HepG2 (cell line): ENCODE measurements around the gene MROH2A. TPM values are rescaled to one million over a fixed set of nuclear protein-coding genes. Genes with fewer than 3 reads are reported as not detected.
A peak's percentile ranks its signal among the peaks of the same experiment; 100 is the strongest.

Experiments
- ATAC-seq: fragments of 200-7000 bp; cut with Tn5 transposase; 3 replicates; pipeline ENCODE4 v1.9.1; 2020; ENCODE audit warnings: mild to moderate bottlenecking, moderate library complexity
- BruUV-seq: library from RNA; stranded (reverse); fragments of 400-500 nt; replicated peaks from 2 replicates; lab custom pipeline; 2021; lab: Mats Ljungman, UMichigan
- CTCF ChIA-PET: fragments of 300-600 bp; formaldehyde crosslinking; extraction: SDS; loops from one replicate; lab custom pipeline; 2021; ENCODE audit warnings: low total read pairs, inconsistent platforms, low intra/inter-chr PET ratio; lab: Yijun Ruan, JAX
- POLR2A ChIA-PET: fragments of 350-600 bp; sonication (Branson Sonifier 250); formaldehyde crosslinking; loops from one replicate; lab custom pipeline; 2020; ENCODE audit warnings: antibody characterized with exemption, inconsistent platforms; lab: Yijun Ruan, JAX
- DNase-seq: peaks from one replicate; pipeline ENCODE4 v3.0.0-alpha.2; 2015; ENCODE audit warnings: low spot score
- FAIRE-seq: peaks from 3 replicates; lab custom pipeline; 2011; peaks lifted over from hg19 to GRCh38; lab: Jason Lieb, UNC
- H2AFZ ChIP-seq: one replicate; pipeline ENCODE4 v1.6.1; 2011; ENCODE audit warnings: low read length, inconsistent platforms
- H3K27ac ChIP-seq: fragments of 300-600 bp; 3 replicates; pipeline ENCODE4 v1.8.0; 2011; ENCODE audit warnings: mixed run types, mild to moderate bottlenecking, mixed read lengths, low read length, inconsistent platforms; ENCODE audit not compliant: insufficient read depth; ENCODE audit errors: extremely low read length
- H3K27me3 ChIP-seq, 2 experiments: fragments of 200-600 bp in 1 of 2; 2 replicates in 1 of 2; 3 replicates in 1 of 2; pipeline versions ENCODE4 v1.6.0 to v1.8.0; 2011; ENCODE audit warnings: low read length in 2 of 2, mild to moderate bottlenecking in 2 of 2, moderate library complexity in 2 of 2, inconsistent platforms in 1 of 2; ENCODE audit not compliant: insufficient read depth in 2 of 2, control insufficient read depth in 1 of 2
- H3K36me3 ChIP-seq, 2 experiments: fragments of 200-600 bp in 1 of 2; replicated peaks in 1 of 2; 2 replicates in 1 of 2; 3 replicates in 1 of 2; pipeline versions ENCODE4 v1.5.1 to v1.8.0; 2011; ENCODE audit warnings: low read length in 2 of 2, inconsistent platforms in 1 of 2; ENCODE audit not compliant: insufficient read depth in 2 of 2, control insufficient read depth in 1 of 2
- H3K4me1 ChIP-seq: 2 replicates; pipeline ENCODE4 v1.5.1; 2012; ENCODE audit warnings: low read length, inconsistent platforms; ENCODE audit not compliant: insufficient read depth
- H3K4me2 ChIP-seq: 2 replicates; pipeline ENCODE4 v1.6.0; 2011; ENCODE audit warnings: low read depth, low read length, inconsistent platforms
- H3K4me3 ChIP-seq, 3 experiments: fragments of 200-600 bp in 1 of 3; sonication (generic), shearing (Covaris generic) in 1 of 3; replicated peaks in 1 of 3; 2 replicates each; pipeline ENCODE4 v1.5.1; 2011 to 2016; ENCODE audit warnings: low read length in 3 of 3, inconsistent platforms in 2 of 3, low read depth in 2 of 3, mild to moderate bottlenecking in 2 of 3, control low read depth in 1 of 3, mixed read lengths in 1 of 3; ENCODE audit not compliant: insufficient read depth in 1 of 3
- H3K79me2 ChIP-seq: one replicate; pipeline ENCODE4 v1.6.1; 2011; ENCODE audit warnings: low read length, inconsistent platforms; ENCODE audit not compliant: insufficient read depth
- H3K9ac ChIP-seq: 2 replicates; pipeline ENCODE4 v1.6.0; 2011; ENCODE audit warnings: mild to moderate bottlenecking, low read depth, low read length, inconsistent platforms; ENCODE audit not compliant: insufficient read depth
- H3K9me3 ChIP-seq: 2 replicates; pipeline ENCODE4 v1.5.1; 2012; ENCODE audit warnings: mild to moderate bottlenecking, low read length
- H4K20me1 ChIP-seq: 2 replicates; pipeline ENCODE4 v1.6.0; 2011; ENCODE audit warnings: inconsistent platforms, mild to moderate bottlenecking, low read length, moderate library complexity; ENCODE audit not compliant: insufficient read depth
- HOXA9 ChIP-seq: sonication (generic); formaldehyde crosslinking; IDR thresholded peaks from 2 replicates; pipeline ENCODE4 v1.8.1; 2022; ENCODE audit warnings: missing genetic modification reagents, mild to moderate bottlenecking, moderate library complexity, borderline replicate concordance
- PHF8 ChIP-seq: sonication (generic); formaldehyde crosslinking; IDR thresholded peaks from 2 replicates; pipeline ENCODE4 v1.5.0; 2020; ENCODE audit warnings: missing genetic modification reagents
- ZBTB33 ChIP-seq: sonication (generic); formaldehyde crosslinking; IDR thresholded peaks from 2 replicates; pipeline ENCODE4 v1.4.0; 2020; ENCODE audit warnings: missing genetic modification reagents
- ZKSCAN1 ChIP-seq: fragments of 150-350 bp; IDR thresholded peaks from 2 replicates; pipeline ENCODE4 v1.6.1; 2014; ENCODE audit warnings: low read length
- ZNF235 ChIP-seq: sonication (generic); formaldehyde crosslinking; IDR thresholded peaks from 2 replicates; pipeline ENCODE4 v1.8.1; 2023; ENCODE audit warnings: mild to moderate bottlenecking, missing genetic modification reagents, borderline replicate concordance
- ZNF616 ChIP-seq: sonication (generic); formaldehyde crosslinking; IDR thresholded peaks from 2 replicates; pipeline ENCODE4 v1.5.0; 2020; ENCODE audit warnings: low read depth, mild to moderate bottlenecking, missing genetic modification reagents
- ZNF687 ChIP-seq: sonication (generic); formaldehyde crosslinking; IDR thresholded peaks from 2 replicates; pipeline ENCODE4 v1.5.1; 2020; ENCODE audit warnings: mild to moderate bottlenecking, missing genetic modification reagents, moderate library complexity
- WGBS: methylation state at CpG from one replicate; pipeline ENCODE4 v1.1.6; 2017; ENCODE audit warnings: low lambda C conversion rate; 5-methylcytosine and 5-hydroxymethylcytosine counted together
- in situ Hi-C: cut with HindIII; loops from 2 replicates; pipeline ENCODE4 v1.10.0; 2017; ENCODE audit warnings: low pct_unique_long_range_greater_than_20kb; ENCODE audit not compliant: extremely low pct_ligation_motif_present
- intact Hi-C: fragments of 100-400 bp; cut with micrococcal nuclease; formaldehyde crosslinking; loops from one replicate; pipeline ENCODE4 v1.10.0; 2022; ENCODE audit not compliant: unreplicated experiment
- polyA plus RNA-seq, 8 experiments: library from polyadenylated mRNA; depleted of rRNA in 3 of 8; stranded (reverse) in 7 of 8; unstranded in 1 of 8; fragments of >200 nt; fragmentation: Illumina TruSeq in 4 of 8; extraction: Trizol in 4 of 8; gene quantifications; 2 replicates each; pipeline versions ENCODE4 v1.2.1 to v1.2.3, GENCODE V29; 2011 to 2016; ENCODE audit warnings: low read depth in 4 of 8, missing spikeins in 1 of 8, mixed read lengths in 1 of 8; ENCODE audit not compliant: insufficient read depth in 1 of 8
- total RNA-seq, 5 experiments: library from RNA; depleted of rRNA; stranded (reverse); fragments of >200 nt; fragmentation: Illumina TruSeq; extraction: Trizol; gene quantifications; 2 replicates each; pipeline ENCODE4 v1.2.3, GENCODE V29; 2016; ENCODE audit warnings: low read depth in 1 of 5

Gene MROH2A
- total and polyA plus RNA-seq, 2 of the 13 experiments (the other 11 are each of a cell fraction or from before 2014, with no cell fraction given): 0.03 to 0.04 TPM

DNA sequence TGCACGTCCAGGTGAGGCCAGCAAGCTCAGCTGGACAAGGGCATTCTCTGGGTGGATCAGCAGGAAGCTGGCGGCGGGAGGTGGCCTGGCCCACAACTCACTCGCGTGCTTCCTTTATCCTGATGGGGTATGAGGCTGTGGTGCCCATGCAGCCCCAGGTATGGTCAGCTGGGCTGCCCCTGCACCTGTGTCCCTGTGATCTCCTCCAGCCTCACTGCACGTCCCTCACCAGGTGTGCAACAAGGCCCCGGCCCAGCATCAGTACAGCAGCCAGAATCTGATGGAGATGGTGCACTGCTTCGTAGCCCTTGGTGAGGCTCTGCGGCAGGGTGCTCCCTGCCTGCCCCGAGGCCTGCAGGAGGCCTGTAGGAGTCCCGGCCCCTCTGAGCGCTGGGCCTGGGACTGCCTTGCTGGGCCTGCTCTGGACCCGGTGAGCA is 17.6 kb downstream of the MROH2A start:
- intact Hi-C loops: no loop called here
- no peaks in the 10 kb centered on the region for H4K20me1 ChIP-seq
- DNase-seq (no peak), FAIRE-seq (no peak), ATAC-seq (no peak)
- TF ChIP-seq ZNF687 (CRISPR knock-in tag): 0 out of 2 replicates have a peak, but pooled peaks have one; percentile 16
- TF ChIP-seq ZKSCAN1: no peak
- H3K4me1 ChIP-seq: peaks cover 14% of the 10 kb centered on the region; the same call in 1 of the 2 replicates
- no peaks in the 10 kb centered on the region for H3K9me3 ChIP-seq
- ChIA-PET CTCF (no interaction called here), POLR2A (no interaction called here)
- no peak overlapping the region for H3K27ac ChIP-seq
- no TSS peak for BruUV-seq
- H2AFZ ChIP-seq: no peak overlapping the region
- no peaks in the 10 kb centered on the region for H3K36me3 ChIP-seq
- in situ Hi-C loops: no loop called here
- H3K79me2 ChIP-seq: no peaks in the 10 kb centered on the region
- 71% methylated on average over 5 of the region's 13 CpGs for WGBS
- H3K4me2 ChIP-seq: no peak overlapping the region
- peaks cover 5 to 68% of the 10 kb centered on the region in 2 experiments; a peak in 3 of 5 replicates for H3K27me3 ChIP-seq
- no peak overlapping the region for H3K9ac ChIP-seq
- H3K4me3 ChIP-seq: no peak overlapping the region

DNA sequence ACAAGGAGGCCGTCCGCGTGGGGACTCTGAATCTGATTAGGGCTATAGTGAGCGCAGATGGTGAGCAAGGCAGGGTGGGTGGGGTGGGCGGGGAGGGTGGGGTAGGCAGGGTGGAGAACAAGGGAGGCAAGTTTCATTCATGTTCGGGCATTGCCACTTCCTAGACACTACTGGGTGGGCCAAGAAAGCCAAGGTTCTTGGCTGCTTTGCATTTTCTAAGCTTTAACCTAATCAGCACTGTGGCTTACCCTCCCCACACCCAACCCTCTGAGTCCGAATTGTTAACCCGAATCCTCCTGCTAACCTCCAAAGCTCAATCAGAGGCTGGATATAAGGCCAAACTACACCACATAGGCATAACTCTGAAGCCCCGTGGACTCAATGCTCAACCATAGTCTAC is 18.1 kb downstream of the MROH2A start:
- ATAC-seq (no peak), FAIRE-seq (no peak), DNase-seq (no peak)
- no TSS peak for BruUV-seq
- H3K27ac ChIP-seq: no peak overlapping the region
- no peak overlapping the region for H3K4me2 ChIP-seq
- no peak overlapping the region for H3K9ac ChIP-seq
- H2AFZ ChIP-seq: no peak overlapping the region
- no peaks in the 10 kb centered on the region for H3K36me3 ChIP-seq
- no peaks in the 10 kb centered on the region for H4K20me1 ChIP-seq
- WGBS: 70% methylated on average over 9 of the region's 9 CpGs
- POLR2A ChIA-PET: no interaction called here
- H3K9me3 ChIP-seq: no peaks in the 10 kb centered on the region
- peaks cover 5 to 63% of the 10 kb centered on the region in 2 experiments; a peak in 3 of 5 replicates for H3K27me3 ChIP-seq
- intact Hi-C loops (no loop called here), in situ Hi-C loops (no loop called here)
- CTCF ChIA-PET: no interaction called here
- TF ChIP-seq HOXA9 (CRISPR knock-in tag) (no peak), ZNF616 (no peak), ZNF235 (no peak), PHF8 (CRISPR knock-in tag) (no peak), ZBTB33 (CRISPR knock-in tag) (no peak)
- peaks cover 14% of the 10 kb centered on the region; the same call in 1 of the 2 replicates for H3K4me1 ChIP-seq
- no peak overlapping the region for H3K4me3 ChIP-seq
- H3K79me2 ChIP-seq: no peaks in the 10 kb centered on the region
